Loucy (cell line): ENCODE data around the gene USPL1.

Experiments
- H2AFZ ChIP-seq: fragments of 200-600 bp; sonication (generic); 2 replicates; pipeline ENCODE4 v1.6.0; 2016; ENCODE audit warnings: antibody characterized with exemption, mild to moderate bottlenecking, low read length, moderate library complexity
- H3F3A ChIP-seq: fragments of 200-600 bp; 2 replicates; pipeline ENCODE4 v1.6.0; 2016; ENCODE audit warnings: antibody characterized with exemption, low read depth, mild to moderate bottlenecking
- H3K27me3 ChIP-seq: fragments of 200-600 bp; sonication (generic); 2 replicates; pipeline ENCODE4 v1.6.1; 2014; ENCODE audit warnings: low read length, mild to moderate bottlenecking; ENCODE audit not compliant: insufficient read depth, poor library complexity, severe bottlenecking
- H3K36me3 ChIP-seq: fragments of 200-600 bp; sonication (generic); 2 replicates; pipeline ENCODE4 v1.6.1; 2016; ENCODE audit warnings: low read length; ENCODE audit not compliant: insufficient read depth
- H3K4me1 ChIP-seq: fragments of 200-600 bp; sonication (generic); 2 replicates; pipeline ENCODE4 v1.5.1; 2014; ENCODE audit warnings: low read length, mild to moderate bottlenecking; ENCODE audit not compliant: insufficient read depth, poor library complexity, severe bottlenecking
- H3K4me2 ChIP-seq: fragments of 200-600 bp; sonication (generic); 2 replicates; pipeline ENCODE4 v1.6.0; 2014; ENCODE audit warnings: antibody characterized with exemption, low read length, low read depth, mild to moderate bottlenecking; ENCODE audit not compliant: poor library complexity, severe bottlenecking
- H3K4me3 ChIP-seq: fragments of 200-600 bp; sonication (generic); 2 replicates; pipeline ENCODE4 v1.5.1; 2014; ENCODE audit warnings: low read length, mild to moderate bottlenecking, mixed read lengths; ENCODE audit not compliant: poor library complexity, severe bottlenecking
- H3K79me2 ChIP-seq: fragments of 200-600 bp; sonication (generic); 2 replicates; pipeline ENCODE4 v1.6.1; 2014; ENCODE audit warnings: low read length; ENCODE audit not compliant: insufficient read depth
- H3K9ac ChIP-seq: fragments of 200-600 bp; sonication (generic); 2 replicates; pipeline ENCODE4 v1.6.0; 2014; ENCODE audit warnings: mild to moderate bottlenecking, low read depth, low read length, moderate library complexity; ENCODE audit not compliant: poor library complexity, severe bottlenecking
- H3K9me2 ChIP-seq: fragments of 200-600 bp; sonication (generic); replicated peaks from 2 replicates; pipeline ENCODE4 v1.6.1; 2016; ENCODE audit warnings: low read depth, low read length, mixed read lengths
- H3K9me3 ChIP-seq: fragments of 200-600 bp; sonication (generic); 2 replicates; pipeline ENCODE4 v1.6.1; 2014; ENCODE audit warnings: mild to moderate bottlenecking, antibody characterized with exemption, low read length, low read depth; ENCODE audit not compliant: insufficient read depth
- H4K20me1 ChIP-seq: fragments of 200-600 bp; sonication (generic); 2 replicates; pipeline ENCODE4 v1.6.0; 2014; ENCODE audit warnings: antibody characterized with exemption, low read length, mild to moderate bottlenecking; ENCODE audit not compliant: insufficient read depth, poor library complexity, severe bottlenecking
- EZH2phosphoT487 ChIP-seq: fragments of 200-600 bp; IDR thresholded peaks from 2 replicates; pipeline ENCODE4 v1.6.1; 2018; ENCODE audit warnings: antibody characterized with exemption, mild to moderate bottlenecking, moderate library complexity, borderline replicate concordance
- TF ChIP-seq, protein P1 (sequence below): fragments of 200-600 bp; sonication (generic); conservative IDR thresholded peaks from 2 replicates; pipeline ENCODE4 v1.5.1; 2014; ENCODE audit warnings: mild to moderate bottlenecking, antibody characterized with exemption, low read length

The USPL1 gene

DNA sequence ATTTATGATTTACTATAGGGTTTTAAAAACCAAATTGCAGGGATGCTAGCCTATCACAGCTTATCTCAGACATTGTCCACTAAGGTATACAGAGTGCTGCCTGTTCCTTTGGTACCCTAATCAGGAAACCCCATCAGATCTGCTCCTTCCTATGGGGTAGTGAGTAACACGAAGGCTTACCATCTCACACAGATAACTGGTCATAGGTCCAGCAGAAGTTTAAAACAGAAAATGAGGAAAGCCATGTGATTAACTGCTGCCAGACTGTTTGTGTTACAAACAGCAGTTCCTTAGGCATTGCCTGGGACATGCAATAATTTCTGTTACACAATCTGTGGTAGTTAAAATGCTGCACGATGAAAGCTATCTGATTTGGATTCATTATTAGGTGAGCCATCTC, 64.1 kb downstream of the USPL1 start:
- no peak overlapping the region for H2AFZ ChIP-seq
- no peaks in the 10 kb centered on the region for H3K9me3 ChIP-seq
- no peaks in the 10 kb centered on the region for H4K20me1 ChIP-seq
- no peaks in the 10 kb centered on the region for H3K79me2 ChIP-seq
- no peak overlapping the region for H3K4me3 ChIP-seq
- H3K36me3 ChIP-seq, result no peaks in the 10 kb centered on the region
- H3F3A ChIP-seq, result no peaks in the 10 kb centered on the region
- H3K4me1 ChIP-seq, result peaks cover 12% of the 10 kb centered on the region
- H3K9ac ChIP-seq, result no peak overlapping the region
- TF ChIP-seq, protein P1, sequence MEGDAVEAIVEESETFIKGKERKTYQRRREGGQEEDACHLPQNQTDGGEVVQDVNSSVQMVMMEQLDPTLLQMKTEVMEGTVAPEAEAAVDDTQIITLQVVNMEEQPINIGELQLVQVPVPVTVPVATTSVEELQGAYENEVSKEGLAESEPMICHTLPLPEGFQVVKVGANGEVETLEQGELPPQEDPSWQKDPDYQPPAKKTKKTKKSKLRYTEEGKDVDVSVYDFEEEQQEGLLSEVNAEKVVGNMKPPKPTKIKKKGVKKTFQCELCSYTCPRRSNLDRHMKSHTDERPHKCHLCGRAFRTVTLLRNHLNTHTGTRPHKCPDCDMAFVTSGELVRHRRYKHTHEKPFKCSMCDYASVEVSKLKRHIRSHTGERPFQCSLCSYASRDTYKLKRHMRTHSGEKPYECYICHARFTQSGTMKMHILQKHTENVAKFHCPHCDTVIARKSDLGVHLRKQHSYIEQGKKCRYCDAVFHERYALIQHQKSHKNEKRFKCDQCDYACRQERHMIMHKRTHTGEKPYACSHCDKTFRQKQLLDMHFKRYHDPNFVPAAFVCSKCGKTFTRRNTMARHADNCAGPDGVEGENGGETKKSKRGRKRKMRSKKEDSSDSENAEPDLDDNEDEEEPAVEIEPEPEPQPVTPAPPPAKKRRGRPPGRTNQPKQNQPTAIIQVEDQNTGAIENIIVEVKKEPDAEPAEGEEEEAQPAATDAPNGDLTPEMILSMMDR, result no peak
- TF ChIP-seq EZH2phosphoT487, result no peak
- H3K9me2 ChIP-seq, result no peaks in the 10 kb centered on the region
- H3K27me3 ChIP-seq, result no peaks in the 10 kb centered on the region
- peak overlapping the region; percentile 3 for H3K4me2 ChIP-seq

DNA sequence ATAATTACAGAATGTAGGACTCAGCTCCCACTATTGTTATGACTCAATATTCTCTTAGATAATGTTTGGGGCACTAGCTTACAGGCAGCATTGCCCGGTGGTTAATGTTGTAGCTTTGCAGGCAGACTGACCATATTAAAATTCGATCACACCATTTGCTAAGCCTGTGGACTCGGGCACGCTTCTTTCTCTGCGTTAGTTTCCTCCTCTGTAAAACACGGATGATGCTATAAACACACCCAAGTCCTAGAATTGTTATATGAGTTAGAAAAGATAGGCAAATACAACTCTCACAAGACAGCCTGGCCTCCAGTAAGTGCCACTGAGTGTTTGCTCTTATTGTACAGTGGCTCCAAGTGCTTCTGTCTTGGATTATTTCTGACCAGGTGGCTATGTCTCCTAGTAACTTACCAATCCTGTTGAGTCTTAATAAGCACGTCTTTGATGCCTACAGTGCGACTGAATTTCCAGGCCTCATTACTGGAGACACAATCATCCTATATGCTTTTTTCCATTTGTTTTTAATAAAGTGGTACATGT, 67.7 kb downstream of the USPL1 start:
- H2AFZ ChIP-seq, result no peak overlapping the region
- H3K9ac ChIP-seq, result no peak overlapping the region
- no peaks in the 10 kb centered on the region for H3K36me3 ChIP-seq
- H3F3A ChIP-seq, result no peaks in the 10 kb centered on the region
- H3K79me2 ChIP-seq, result no peaks in the 10 kb centered on the region
- H3K4me2 ChIP-seq, result no peak overlapping the region
- TF ChIP-seq, protein P1, result no peak
- no peak for TF ChIP-seq EZH2phosphoT487
- H3K9me2 ChIP-seq, result no peaks in the 10 kb centered on the region
- no peaks in the 10 kb centered on the region for H4K20me1 ChIP-seq
- no peaks in the 10 kb centered on the region for H3K27me3 ChIP-seq
- no peaks in the 10 kb centered on the region for H3K9me3 ChIP-seq
- H3K4me1 ChIP-seq, result peaks cover 12% of the 10 kb centered on the region
- no peak overlapping the region for H3K4me3 ChIP-seq

DNA sequence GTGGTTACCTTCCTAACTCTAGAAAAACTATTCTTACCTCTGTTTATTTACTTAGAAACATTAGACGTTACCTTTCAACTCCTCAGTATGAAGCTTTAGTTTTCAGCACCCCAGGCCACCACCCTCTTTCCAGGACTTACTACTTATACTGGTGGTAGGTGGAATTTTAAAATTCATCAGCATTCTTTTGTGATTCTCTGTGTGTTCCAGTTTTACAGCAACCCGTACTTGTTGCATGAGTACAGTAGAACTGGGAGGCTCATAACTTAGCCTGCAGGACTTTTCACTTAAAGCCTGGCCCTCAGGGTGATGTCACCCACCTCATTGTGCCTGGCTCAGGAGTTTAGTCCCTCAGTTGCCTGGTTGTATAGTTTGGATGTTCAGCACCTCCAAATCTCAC, 68.3 kb downstream of the USPL1 start:
- H3K36me3 ChIP-seq, result no peaks in the 10 kb centered on the region
- TF ChIP-seq EZH2phosphoT487, result no peak
- TF ChIP-seq, protein P1, result no peak
- peaks cover 16% of the 10 kb centered on the region for H3K4me1 ChIP-seq
- H3K79me2 ChIP-seq, result no peaks in the 10 kb centered on the region
- no peaks in the 10 kb centered on the region for H3K9me3 ChIP-seq
- no peaks in the 10 kb centered on the region for H3K9me2 ChIP-seq
- no peaks in the 10 kb centered on the region for H3F3A ChIP-seq
- no peaks in the 10 kb centered on the region for H4K20me1 ChIP-seq
- no peaks in the 10 kb centered on the region for H3K27me3 ChIP-seq
- H3K4me3 ChIP-seq, result no peak overlapping the region
- no peak overlapping the region for H3K4me2 ChIP-seq
- H2AFZ ChIP-seq, result no peak overlapping the region
- no peak overlapping the region for H3K9ac ChIP-seq
